PC-3 (cell line): ENCODE results near the gene CTBP2. TPM values are rescaled to one million over a fixed set of nuclear protein-coding genes. Genes with fewer than 3 reads are reported as not detected.
A peak's percentile ranks its signal among the peaks of the same experiment; 100 is the strongest.

Source experiments
- ATAC-seq: fragments of 200-7000 bp; cut with Tn5 transposase; 2 replicates; pipeline ENCODE4 v1.9.1; 2020; ENCODE audit warnings: mild to moderate bottlenecking, moderate library complexity
- BruUV-seq: library from RNA; stranded (reverse); fragments of 400-500 nt; replicated peaks from 2 replicates; lab custom pipeline; 2021; lab: Mats Ljungman, UMichigan
- CTCF ChIA-PET: fragments of 300-600 bp; sonication (Branson Sonifier 250); formaldehyde crosslinking; loops from one replicate; lab custom pipeline; 2022; ENCODE audit warnings: antibody characterized with exemption; lab: Charles Lee
- POLR2A ChIA-PET: fragments of 300-600 bp; sonication (Branson Sonifier 250); formaldehyde crosslinking; loops from one replicate; lab custom pipeline; 2022; ENCODE audit warnings: antibody characterized with exemption; ENCODE audit not compliant: unreplicated experiment; lab: Charles Lee
- DNase-seq: peaks from one replicate; pipeline ENCODE4 v3.0.0-alpha.2; 2015
- H2AFZ ChIP-seq: fragments of 300-600 bp; sonication (generic); 2 replicates; pipeline ENCODE4 v1.6.0; 2016; ENCODE audit warnings: antibody characterized with exemption, low read length
- H3F3A ChIP-seq: fragments of 300-600 bp; sonication (generic); one replicate; pipeline ENCODE4 v1.6.0; 2017; ENCODE audit warnings: antibody characterized with exemption, low read length, control low read depth, mild to moderate bottlenecking; ENCODE audit not compliant: unreplicated experiment
- H3K27ac ChIP-seq: fragments of 300-600 bp; sonication (generic); 2 replicates; pipeline ENCODE4 v1.5.1; 2016; ENCODE audit warnings: mild to moderate bottlenecking, low read length
- H3K27me3 ChIP-seq: fragments of 300-600 bp; sonication (generic); 2 replicates; pipeline ENCODE4 v1.6.1; 2016; ENCODE audit warnings: low read length, mixed read lengths
- H3K36me3 ChIP-seq: fragments of 300-600 bp; sonication (generic); 2 replicates; pipeline ENCODE4 v1.6.1; 2016; ENCODE audit warnings: low read depth, mixed run types, low read length, mixed read lengths
- H3K4me1 ChIP-seq: fragments of 300-600 bp; sonication (generic); 2 replicates; pipeline ENCODE4 v1.5.1; 2016; ENCODE audit warnings: low read length; ENCODE audit not compliant: insufficient read depth
- H3K4me2 ChIP-seq: fragments of 300-600 bp; sonication (generic); 2 replicates; pipeline ENCODE4 v1.6.0; 2016; ENCODE audit warnings: low read length
- H3K4me3 ChIP-seq: fragments of 300-600 bp; sonication (generic); 2 replicates; pipeline ENCODE4 v1.5.1; 2016; ENCODE audit warnings: mild to moderate bottlenecking, low read length, mixed read lengths
- H3K79me2 ChIP-seq: fragments of 300-600 bp; sonication (generic); 2 replicates; pipeline ENCODE4 v1.6.1; 2017; ENCODE audit warnings: low read length, mixed read lengths
- H3K9ac ChIP-seq: fragments of 300-600 bp; sonication (generic); 2 replicates; pipeline ENCODE4 v1.6.0; 2016; ENCODE audit warnings: mild to moderate bottlenecking, low read length
- H3K9me2 ChIP-seq: fragments of 300-600 bp; sonication (generic); replicated peaks from 2 replicates; pipeline ENCODE4 v1.6.1; 2016; ENCODE audit warnings: mixed run types, low read length, mixed read lengths
- H3K9me3 ChIP-seq: fragments of 300-600 bp; sonication (generic); 2 replicates; pipeline ENCODE4 v1.6.1; 2016; ENCODE audit warnings: low read length, mixed read lengths
- H4K20me1 ChIP-seq: fragments of 300-600 bp; sonication (generic); 2 replicates; pipeline ENCODE4 v1.6.1; 2016; ENCODE audit warnings: low read length, mixed read lengths
- EZH2 ChIP-seq: fragments of 300-600 bp; sonication (generic); IDR thresholded peaks from one replicate; pipeline ENCODE4 v1.6.1; 2017; ENCODE audit warnings: antibody characterized with exemption, mild to moderate bottlenecking, low read length; ENCODE audit not compliant: unreplicated experiment
- EZH2phosphoT487 ChIP-seq: fragments of 300-600 bp; sonication (generic); IDR thresholded peaks from 2 replicates; pipeline ENCODE4 v1.6.1; 2018; ENCODE audit warnings: mild to moderate bottlenecking, antibody characterized with exemption, low read length, borderline replicate concordance
- intact Hi-C: fragments of 100-400 bp; cut with micrococcal nuclease; formaldehyde crosslinking; loops from 2 replicates; pipeline ENCODE4 v1.9.0; 2023
- total RNA-seq: library from RNA; depleted of rRNA; stranded (reverse); fragments of >200 nt; gene quantifications from 2 replicates; pipeline ENCODE4 v1.2.3, GENCODE V29; 2014
- TF ChIP-seq, protein P1 (sequence below): fragments of 300-600 bp; sonication (generic); conservative IDR thresholded peaks from 2 replicates; pipeline ENCODE4 v1.5.1; 2017; ENCODE audit warnings: antibody characterized with exemption, low read depth, mild to moderate bottlenecking, low read length

Gene CTBP2
- total RNA-seq, 1 experiment from 2014 or later = 78.9 TPM

DNA sequence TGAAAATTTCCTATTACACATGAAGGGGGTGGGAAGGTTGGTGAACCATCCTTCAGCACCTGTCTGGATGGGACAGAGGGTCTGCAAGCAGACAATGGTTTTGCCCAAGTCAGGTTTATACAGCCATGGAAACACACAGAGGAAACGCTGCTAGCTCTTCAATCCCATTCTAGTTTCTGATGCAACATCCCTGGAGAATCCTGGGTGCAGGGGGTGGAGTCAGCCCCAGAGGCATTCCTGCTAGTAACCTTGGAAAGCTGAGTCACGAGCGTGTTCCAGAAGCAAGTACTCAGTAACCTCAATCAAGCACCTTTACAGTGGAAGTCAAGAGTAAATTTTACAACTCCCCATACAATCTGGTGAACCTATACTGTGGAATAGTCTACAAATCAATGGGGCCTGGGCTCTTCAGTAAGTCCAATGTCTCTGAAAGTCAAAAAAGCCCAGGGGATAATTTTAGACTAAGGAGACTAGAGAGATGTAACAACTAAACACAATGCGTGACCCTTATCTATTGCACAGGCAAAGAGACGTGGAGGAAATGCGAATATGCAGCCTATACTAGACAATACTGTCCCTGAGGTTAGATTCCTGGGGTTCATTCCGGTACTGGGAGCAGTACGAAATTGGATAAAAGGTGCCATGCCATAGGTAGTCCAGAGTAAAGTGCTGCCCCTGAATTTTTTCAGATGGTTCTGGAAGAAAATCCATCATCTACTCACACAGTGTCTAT lies 123.1 kb downstream of the CTBP2 start:
- no peak for ATAC-seq
- Histone ChIP-seq H3F3A (no peaks in the 10 kb centered on the region), H3K4me1 (peaks cover 49% of the 10 kb centered on the region), H3K4me2 (no peak overlapping the region; the same call in 1 of the 2 replicates), H3K9me2 (no peaks in the 10 kb centered on the region), H3K4me3 (no peak overlapping the region), H2AFZ (no peak overlapping the region), H3K36me3 (no peaks in the 10 kb centered on the region), H3K79me2 (peaks cover 82% of the 10 kb centered on the region), H3K27ac (peak overlapping the region; percentile 50), H3K27me3 (no peaks in the 10 kb centered on the region), H4K20me1 (no peaks in the 10 kb centered on the region), H3K9ac (no peak overlapping the region), H3K9me3 (no peaks in the 10 kb centered on the region)
- intact Hi-C loops = no loop called here
- POLR2A ChIA-PET = no interaction called here
- TF ChIP-seq EZH2phosphoT487 (no peak), EZH2 (no peak)
- TF ChIP-seq, protein P1, sequence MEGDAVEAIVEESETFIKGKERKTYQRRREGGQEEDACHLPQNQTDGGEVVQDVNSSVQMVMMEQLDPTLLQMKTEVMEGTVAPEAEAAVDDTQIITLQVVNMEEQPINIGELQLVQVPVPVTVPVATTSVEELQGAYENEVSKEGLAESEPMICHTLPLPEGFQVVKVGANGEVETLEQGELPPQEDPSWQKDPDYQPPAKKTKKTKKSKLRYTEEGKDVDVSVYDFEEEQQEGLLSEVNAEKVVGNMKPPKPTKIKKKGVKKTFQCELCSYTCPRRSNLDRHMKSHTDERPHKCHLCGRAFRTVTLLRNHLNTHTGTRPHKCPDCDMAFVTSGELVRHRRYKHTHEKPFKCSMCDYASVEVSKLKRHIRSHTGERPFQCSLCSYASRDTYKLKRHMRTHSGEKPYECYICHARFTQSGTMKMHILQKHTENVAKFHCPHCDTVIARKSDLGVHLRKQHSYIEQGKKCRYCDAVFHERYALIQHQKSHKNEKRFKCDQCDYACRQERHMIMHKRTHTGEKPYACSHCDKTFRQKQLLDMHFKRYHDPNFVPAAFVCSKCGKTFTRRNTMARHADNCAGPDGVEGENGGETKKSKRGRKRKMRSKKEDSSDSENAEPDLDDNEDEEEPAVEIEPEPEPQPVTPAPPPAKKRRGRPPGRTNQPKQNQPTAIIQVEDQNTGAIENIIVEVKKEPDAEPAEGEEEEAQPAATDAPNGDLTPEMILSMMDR = no peak
- DNase-seq = peak; percentile 48
- no TSS peak for BruUV-seq
- CTCF ChIA-PET = no interaction called here

DNA sequence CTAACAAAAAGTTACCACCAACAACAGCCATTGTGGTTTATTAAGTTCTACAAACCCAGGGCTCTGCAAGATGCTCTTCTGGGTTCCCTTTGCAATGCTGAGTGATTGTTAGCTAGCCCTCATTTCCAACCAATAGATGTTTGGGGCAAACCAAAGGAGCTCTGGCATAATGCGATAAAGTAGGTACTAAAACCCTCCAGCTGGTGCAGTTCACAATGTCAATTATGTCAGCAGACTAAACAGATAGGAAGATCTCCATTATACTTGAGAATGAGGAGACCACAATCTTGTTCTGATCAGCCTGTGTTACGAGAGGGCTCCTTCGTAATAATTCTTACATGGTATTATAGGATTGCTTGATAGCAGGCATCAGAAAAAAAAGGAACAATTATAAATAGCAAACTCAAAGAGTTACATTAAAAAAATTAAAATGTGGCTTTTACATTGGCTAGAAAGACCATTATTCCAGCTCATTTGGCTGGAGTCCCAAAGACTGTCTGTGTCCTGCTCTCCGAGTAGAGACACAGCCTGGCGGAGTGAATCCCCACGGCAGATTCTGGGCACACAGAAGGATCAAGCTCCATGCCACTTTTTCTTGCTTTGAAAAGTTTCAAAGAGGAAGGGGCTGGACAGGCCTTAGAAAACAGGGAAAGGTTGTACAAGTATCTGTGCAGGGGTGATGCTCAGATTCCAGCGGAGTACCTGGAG lies 124.6 kb downstream of the CTBP2 start:
- Histone ChIP-seq H3K9me3 (no peaks in the 10 kb centered on the region), H3K4me3 (peak overlapping the region; percentile 50), H3K27ac (peak overlapping the region; percentile 93), H3K36me3 (no peaks in the 10 kb centered on the region), H3K4me2 (peak overlapping the region; percentile 79), H3K79me2 (peaks cover 86% of the 10 kb centered on the region), H3K9me2 (no peaks in the 10 kb centered on the region), H3K9ac (peak overlapping the region; percentile 50; the same call in 1 of the 2 replicates), H2AFZ (peak overlapping the region; percentile 38; the same call in 1 of the 2 replicates), H3K27me3 (no peaks in the 10 kb centered on the region), H3K4me1 (peaks cover 49% of the 10 kb centered on the region), H3F3A (no peaks in the 10 kb centered on the region), H4K20me1 (no peaks in the 10 kb centered on the region)
- BruUV-seq = TSS peak; percentile 86
- POLR2A ChIA-PET = interaction anchor here (1.0 to 1.3 kb wide), 2 partner anchors 10 to 29 kb away, joined by 3 to 20 read pairs; no protein-coding TSS in a partner anchor
- TF ChIP-seq EZH2 = no peak
- TF ChIP-seq, protein P1 = no peak
- no peak for TF ChIP-seq EZH2phosphoT487
- ATAC-seq (peak; percentile 5), DNase-seq (no peak)
- CTCF ChIA-PET = interaction anchor here (0.5 to 0.9 kb wide), 2 partner anchors 13 to 82 kb away, joined by 3 to 4 read pairs; no protein-coding TSS in a partner anchor
- intact Hi-C loops = loop anchor here (1.0 to 2.0 kb wide), 2 partner anchors 10 to 29 kb away; no protein-coding TSS in a partner anchor
